Calu3 (cell line): ENCODE results near the gene FOXP2. TPM values are rescaled to one million over a fixed set of nuclear protein-coding genes. Genes with fewer than 3 reads are reported as not detected.

Source experiments
- BruUV-seq: library from RNA; stranded (reverse); fragments of 400-500 nt; replicated peaks from 2 replicates; lab custom pipeline; 2021; lab: Mats Ljungman, UMichigan
- CTCF ChIA-PET: fragments of 300-600 bp; sonication (Branson Sonifier 250); formaldehyde crosslinking; loops from one replicate; lab custom pipeline; 2022; ENCODE audit warnings: antibody characterized with exemption; lab: Charles Lee
- DNase-seq: peaks from one replicate; pipeline ENCODE4 v3.0.0; 2022
- H3K27ac Mint-ChIP-seq: one replicate; pipeline ENCODE4 v1.8.0; 2022; ENCODE audit warnings: mixed read lengths; ENCODE audit not compliant: unreplicated experiment
- H3K27me3 Mint-ChIP-seq: one replicate; pipeline ENCODE4 v1.8.0; 2022; ENCODE audit warnings: mixed read lengths; ENCODE audit not compliant: unreplicated experiment
- H3K36me3 Mint-ChIP-seq: one replicate; pipeline ENCODE4 v1.8.0; 2022; ENCODE audit warnings: mild to moderate bottlenecking, moderate library complexity, mixed read lengths; ENCODE audit not compliant: insufficient read depth, unreplicated experiment
- H3K4me1 Mint-ChIP-seq: one replicate; pipeline ENCODE4 v1.8.0; 2022; ENCODE audit warnings: mild to moderate bottlenecking, low read depth, mixed read lengths; ENCODE audit not compliant: unreplicated experiment
- H3K4me3 Mint-ChIP-seq: one replicate; pipeline ENCODE4 v1.8.0; 2022; ENCODE audit warnings: mild to moderate bottlenecking, low read depth, moderate library complexity, mixed read lengths; ENCODE audit not compliant: unreplicated experiment
- H3K9me3 Mint-ChIP-seq: one replicate; pipeline ENCODE4 v1.8.0; 2022; ENCODE audit warnings: low read depth, mixed read lengths; ENCODE audit not compliant: unreplicated experiment
- CTCF ChIP-seq: fragments of 200-600 bp; IDR thresholded peaks from one replicate; pipeline ENCODE4 v1.8.0; 2022; ENCODE audit warnings: antibody characterized with exemption; ENCODE audit not compliant: unreplicated experiment
- intact Hi-C: fragments of 100-400 bp; cut with micrococcal nuclease; formaldehyde crosslinking; loops from one replicate; pipeline ENCODE4 v1.10.0; 2022; ENCODE audit not compliant: unreplicated experiment
- total RNA-seq: library from RNA; stranded (reverse); gene quantifications from 2 replicates; pipeline ENCODE4 v1.2.3, GENCODE V29; 2022

FOXP2 gene
- total RNA-seq, 1 experiment from 2014 or later, result 2.5 TPM

DNA sequence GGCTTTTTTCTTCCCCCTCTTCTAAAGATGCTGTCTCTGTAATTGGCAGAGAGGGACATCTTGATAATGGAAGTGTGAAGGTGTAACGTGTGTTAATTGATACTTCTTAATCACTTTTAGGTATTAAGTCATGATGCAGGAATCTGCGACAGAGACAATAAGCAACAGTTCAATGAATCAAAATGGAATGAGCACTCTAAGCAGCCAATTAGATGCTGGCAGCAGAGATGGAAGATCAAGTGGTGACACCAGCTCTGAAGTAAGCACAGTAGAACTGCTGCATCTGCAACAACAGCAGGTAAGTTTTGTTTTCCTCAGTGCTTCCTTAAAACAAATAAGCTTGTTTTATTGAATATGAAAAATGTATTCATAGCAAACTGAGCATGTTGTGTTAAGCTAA, 11.8 kb downstream of the FOXP2 start:
- H3K27me3 Mint-ChIP-seq, result no peaks in the 10 kb centered on the region
- no TSS peak for BruUV-seq
- CTCF ChIA-PET, result interaction anchor here (0.8 to 2.0 kb wide), 6 partner anchors 113 to 1428 kb away, joined by 4 to 20 read pairs (median 8); no protein-coding TSS in a partner anchor
- H3K27ac Mint-ChIP-seq, result no peak overlapping the region
- intact Hi-C loops, result loop anchor here (1.0 kb wide), 1 partner anchor 113 kb away; no protein-coding TSS in a partner anchor
- H3K9me3 Mint-ChIP-seq, result no peaks in the 10 kb centered on the region
- H3K4me3 Mint-ChIP-seq, result no peak overlapping the region
- no peaks in the 10 kb centered on the region for H3K4me1 Mint-ChIP-seq
- TF ChIP-seq CTCF, result no peak
- no peak for DNase-seq
- no peaks in the 10 kb centered on the region for H3K36me3 Mint-ChIP-seq

GRCh38 chr7:114426824-114427223, 12.2 kb downstream of the FOXP2 start:
- CTCF ChIA-PET, result interaction anchor here (0.6 to 2.0 kb wide), 7 partner anchors 113 to 1427 kb away, joined by 4 to 20 read pairs (median 5); no protein-coding TSS in a partner anchor
- Mint-ChIP-seq H3K27ac (no peak overlapping the region), H3K27me3 (no peaks in the 10 kb centered on the region), H3K36me3 (no peaks in the 10 kb centered on the region), H3K9me3 (no peaks in the 10 kb centered on the region), H3K4me3 (no peak overlapping the region), H3K4me1 (no peaks in the 10 kb centered on the region)
- intact Hi-C loops, result loop anchor here (1.0 kb wide), 2 partner anchors 112 to 236 kb away; no protein-coding TSS in a partner anchor
- no TSS peak for BruUV-seq
- peak; percentile 30 for TF ChIP-seq CTCF
- DNase-seq, result no peak

DNA sequence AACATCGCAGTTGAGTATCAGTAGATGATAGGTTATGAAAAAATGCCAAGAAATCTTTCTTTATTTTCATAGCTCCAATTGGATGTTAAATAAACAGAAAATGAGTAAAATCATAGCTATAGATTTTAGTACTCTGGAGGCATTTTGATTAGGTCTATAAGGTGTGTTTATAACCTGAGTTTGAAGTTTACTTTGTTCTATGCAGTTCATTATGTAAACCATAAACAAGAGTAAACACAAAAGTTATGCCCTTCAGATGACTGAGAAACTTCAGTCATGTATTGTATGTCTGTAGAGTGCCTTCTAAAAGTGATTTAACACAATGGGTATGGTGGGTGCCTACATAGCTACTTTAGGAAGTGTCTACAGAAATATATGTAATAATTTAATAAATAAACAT, 13.6 kb downstream of the FOXP2 start:
- no peaks in the 10 kb centered on the region for H3K9me3 Mint-ChIP-seq
- DNase-seq, result no peak
- no peaks in the 10 kb centered on the region for H3K36me3 Mint-ChIP-seq
- H3K4me1 Mint-ChIP-seq, result no peaks in the 10 kb centered on the region
- BruUV-seq, result no TSS peak
- H3K4me3 Mint-ChIP-seq, result no peak overlapping the region
- CTCF ChIA-PET, result no interaction called here
- no peak for TF ChIP-seq CTCF
- intact Hi-C loops, result no loop called here
- H3K27me3 Mint-ChIP-seq, result no peaks in the 10 kb centered on the region
- no peak overlapping the region for H3K27ac Mint-ChIP-seq

DNA sequence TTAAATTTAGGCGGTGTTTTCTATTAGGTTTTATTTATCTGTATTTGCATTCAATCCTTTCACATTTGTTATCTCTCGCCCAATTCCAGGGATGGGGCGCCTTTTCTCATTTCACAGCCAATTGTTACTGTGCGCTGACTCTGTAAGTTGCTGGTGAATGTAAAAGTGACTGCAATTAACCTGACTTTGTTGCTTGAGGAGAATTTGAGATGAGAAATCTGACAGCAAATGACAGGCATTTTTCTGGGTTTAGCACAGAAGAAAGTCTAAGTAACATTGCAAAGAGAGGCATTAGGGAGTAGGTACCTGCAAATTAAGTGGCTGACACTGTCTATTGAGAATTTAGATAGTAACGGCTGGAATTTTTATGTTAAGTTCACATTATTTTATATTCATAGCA, 16.6 kb downstream of the FOXP2 start:
- Mint-ChIP-seq H3K36me3 (no peaks in the 10 kb centered on the region), H3K4me3 (no peak overlapping the region), H3K27ac (no peak overlapping the region), H3K27me3 (no peaks in the 10 kb centered on the region), H3K9me3 (peaks cover 3% of the 10 kb centered on the region), H3K4me1 (no peaks in the 10 kb centered on the region)
- no peak for TF ChIP-seq CTCF
- no peak for DNase-seq
- BruUV-seq, result no TSS peak
- CTCF ChIA-PET, result no interaction called here
- intact Hi-C loops, result no loop called here
